OCI-LY3 (cell line): ENCODE results near the gene LPAR4.

Experiments used
- H2AFZ ChIP-seq: fragments of 200-600, 300-600 bp; shearing (Covaris generic); 2 replicates; pipeline ENCODE4 v1.6.0; 2014; ENCODE audit warnings: antibody characterized with exemption, low read depth, low read length
- H3K27ac ChIP-seq: fragments of 200-600, 300-600 bp; sonication (generic); 2 replicates; pipeline ENCODE4 v1.5.1; 2014; ENCODE audit warnings: mild to moderate bottlenecking, low read length, moderate library complexity, mixed read lengths
- H3K27me3 ChIP-seq: fragments of 200-600, 300-600 bp; sonication (generic); 2 replicates; pipeline ENCODE4 v1.6.1; 2014; ENCODE audit warnings: low read depth, low read length, mixed read lengths
- H3K36me3 ChIP-seq: fragments of 200-600, 300-600 bp; sonication (generic); replicated peaks from 2 replicates; pipeline ENCODE3; 2014; ENCODE audit warnings: low read depth, low read length, mixed read lengths
- H3K4me1 ChIP-seq: fragments of 300-600, 200-600 bp; sonication (generic); 2 replicates; pipeline ENCODE4 v1.6.1; 2014; ENCODE audit warnings: low read length, mixed read lengths
- H3K4me2 ChIP-seq: fragments of 200-600, 300-600 bp; sonication (generic); 2 replicates; pipeline ENCODE4 v1.6.1; 2014; ENCODE audit warnings: low read length, mixed read lengths
- H3K4me3 ChIP-seq: fragments of 300-600, 200-600 bp; sonication (generic); 2 replicates; pipeline ENCODE4 v1.5.1; 2014; ENCODE audit warnings: antibody characterized with exemption, mild to moderate bottlenecking, low read length, moderate library complexity
- H3K79me2 ChIP-seq: fragments of 300-600, 200-600 bp; shearing (Covaris generic); 2 replicates; pipeline ENCODE4 v1.6.1; 2014; ENCODE audit warnings: mild to moderate bottlenecking, low read length, mixed read lengths
- H3K9ac ChIP-seq: fragments of 300-600, 200-600 bp; shearing (Covaris generic); 2 replicates; pipeline ENCODE4 v1.6.0; 2014; ENCODE audit warnings: mild to moderate bottlenecking, low read length, moderate library complexity
- H3K9me3 ChIP-seq: fragments of 200-600, 300-600 bp; shearing (Covaris generic); 2 replicates; pipeline ENCODE4 v1.6.1; 2014; ENCODE audit warnings: low read length, mixed read lengths; ENCODE audit not compliant: insufficient read depth
- H4K20me1 ChIP-seq: fragments of 200-600, 300-600 bp; sonication (generic); 2 replicates; pipeline ENCODE4 v1.6.1; 2016; ENCODE audit warnings: low read length, mixed read lengths; ENCODE audit not compliant: insufficient read depth
- EZH2phosphoT487 ChIP-seq: fragments of 200-600 bp; shearing (Covaris generic); IDR thresholded peaks from 2 replicates; pipeline ENCODE4 v1.6.1; 2018; ENCODE audit warnings: antibody characterized with exemption, mixed run types, low read depth
- TF ChIP-seq, protein P1 (sequence below): fragments of 200-600, 300-600 bp; sonication (generic); IDR thresholded peaks from 2 replicates; pipeline ENCODE4 v1.5.1; 2014; ENCODE audit warnings: antibody characterized with exemption, low read length, low read depth

LPAR4 gene

DNA sequence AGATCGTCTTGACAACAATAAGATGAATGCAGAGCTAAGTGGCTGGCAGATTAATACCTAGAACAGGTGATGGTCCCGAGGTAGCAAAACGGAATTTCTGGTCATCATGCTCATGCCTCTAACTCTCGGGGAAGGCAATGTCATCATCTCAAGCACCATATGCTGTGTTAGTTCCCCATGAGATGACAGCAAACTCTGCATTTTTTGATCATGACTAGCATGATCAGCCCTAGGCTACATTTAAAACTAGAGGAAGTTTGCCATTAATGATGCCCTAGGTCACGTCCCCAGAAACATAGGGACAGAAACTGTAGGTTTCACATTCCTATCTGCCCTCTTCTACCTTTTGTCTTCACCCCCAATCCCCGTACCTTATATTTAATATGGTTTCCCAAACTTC lies 11.6 kb downstream of the LPAR4 start:
- H3K4me3 ChIP-seq: no peak overlapping the region
- H3K9ac ChIP-seq: no peak overlapping the region
- no peaks in the 10 kb centered on the region for H3K79me2 ChIP-seq
- H3K27me3 ChIP-seq: no peaks in the 10 kb centered on the region
- H4K20me1 ChIP-seq: no peaks in the 10 kb centered on the region
- no peak overlapping the region for H3K27ac ChIP-seq
- no peaks in the 10 kb centered on the region for H3K36me3 ChIP-seq
- H3K9me3 ChIP-seq: no peaks in the 10 kb centered on the region
- H2AFZ ChIP-seq: no peak overlapping the region
- no peak overlapping the region for H3K4me2 ChIP-seq
- TF ChIP-seq EZH2phosphoT487: no peak
- TF ChIP-seq, protein P1, sequence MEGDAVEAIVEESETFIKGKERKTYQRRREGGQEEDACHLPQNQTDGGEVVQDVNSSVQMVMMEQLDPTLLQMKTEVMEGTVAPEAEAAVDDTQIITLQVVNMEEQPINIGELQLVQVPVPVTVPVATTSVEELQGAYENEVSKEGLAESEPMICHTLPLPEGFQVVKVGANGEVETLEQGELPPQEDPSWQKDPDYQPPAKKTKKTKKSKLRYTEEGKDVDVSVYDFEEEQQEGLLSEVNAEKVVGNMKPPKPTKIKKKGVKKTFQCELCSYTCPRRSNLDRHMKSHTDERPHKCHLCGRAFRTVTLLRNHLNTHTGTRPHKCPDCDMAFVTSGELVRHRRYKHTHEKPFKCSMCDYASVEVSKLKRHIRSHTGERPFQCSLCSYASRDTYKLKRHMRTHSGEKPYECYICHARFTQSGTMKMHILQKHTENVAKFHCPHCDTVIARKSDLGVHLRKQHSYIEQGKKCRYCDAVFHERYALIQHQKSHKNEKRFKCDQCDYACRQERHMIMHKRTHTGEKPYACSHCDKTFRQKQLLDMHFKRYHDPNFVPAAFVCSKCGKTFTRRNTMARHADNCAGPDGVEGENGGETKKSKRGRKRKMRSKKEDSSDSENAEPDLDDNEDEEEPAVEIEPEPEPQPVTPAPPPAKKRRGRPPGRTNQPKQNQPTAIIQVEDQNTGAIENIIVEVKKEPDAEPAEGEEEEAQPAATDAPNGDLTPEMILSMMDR: no peak
- H3K4me1 ChIP-seq: peaks cover 19% of the 10 kb centered on the region

GRCh38 chrX:78769101-78769755 lies 21.7 kb downstream of the LPAR4 start:
- Histone ChIP-seq H3K4me1 (no peaks in the 10 kb centered on the region), H4K20me1 (no peaks in the 10 kb centered on the region), H3K27me3 (no peaks in the 10 kb centered on the region), H3K9ac (no peak overlapping the region), H3K36me3 (no peaks in the 10 kb centered on the region), H3K27ac (no peak overlapping the region), H3K9me3 (no peaks in the 10 kb centered on the region), H3K4me3 (no peak overlapping the region), H3K79me2 (no peaks in the 10 kb centered on the region), H3K4me2 (no peak overlapping the region), H2AFZ (no peak overlapping the region)
- TF ChIP-seq EZH2phosphoT487: no peak
- TF ChIP-seq, protein P1: no peak

DNA sequence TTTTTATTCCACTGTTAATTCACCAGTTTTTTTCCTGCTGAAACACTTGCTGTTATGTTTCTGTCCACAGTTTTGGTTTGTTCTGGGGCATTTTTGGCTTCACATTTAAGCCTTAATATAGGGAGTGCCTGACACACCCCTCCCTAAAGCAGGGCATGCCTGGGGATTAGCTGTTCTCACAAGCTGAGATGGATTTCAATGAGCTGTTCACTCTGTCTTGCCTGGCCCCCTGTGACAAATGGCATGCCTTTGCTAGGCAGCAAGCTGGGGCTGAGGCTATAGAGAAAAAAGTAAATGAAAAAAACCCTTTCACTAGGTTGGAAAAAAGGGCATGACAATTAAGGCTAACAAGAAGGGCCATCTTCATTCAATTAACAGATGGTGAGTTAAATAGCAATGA lies 22.4 kb downstream of the LPAR4 start:
- no peaks in the 10 kb centered on the region for H3K79me2 ChIP-seq
- H3K4me3 ChIP-seq: no peak overlapping the region
- no peak for TF ChIP-seq EZH2phosphoT487
- TF ChIP-seq, protein P1: no peak

GRCh38 chrX:78796916-78797315 lies 49.4 kb downstream of the LPAR4 start:
- Histone ChIP-seq H3K79me2 (no peaks in the 10 kb centered on the region), H3K9ac (no peak overlapping the region), H3K27me3 (no peaks in the 10 kb centered on the region), H4K20me1 (no peaks in the 10 kb centered on the region), H3K4me1 (peaks cover 5% of the 10 kb centered on the region; the same call in 1 of the 2 replicates), H3K4me2 (no peak overlapping the region), H3K27ac (no peak overlapping the region), H2AFZ (no peak overlapping the region), H3K36me3 (no peaks in the 10 kb centered on the region), H3K9me3 (no peaks in the 10 kb centered on the region), H3K4me3 (no peak overlapping the region)
- TF ChIP-seq, protein P1: no peak
- no peak for TF ChIP-seq EZH2phosphoT487

More for the DNA sequence above, 22.4 kb downstream of the LPAR4 start:
- no peaks in the 10 kb centered on the region for H3K36me3 ChIP-seq
- H3K9me3 ChIP-seq: no peaks in the 10 kb centered on the region
- H3K27me3 ChIP-seq: no peaks in the 10 kb centered on the region
- H4K20me1 ChIP-seq: no peaks in the 10 kb centered on the region
- H3K9ac ChIP-seq: no peak overlapping the region
- no peaks in the 10 kb centered on the region for H3K4me1 ChIP-seq
- H2AFZ ChIP-seq: no peak overlapping the region
- H3K4me2 ChIP-seq: no peak overlapping the region
- no peak overlapping the region for H3K27ac ChIP-seq
